HuH-7 (cell line): ENCODE measurements around the gene LRRN2.

Experiments used
- DNase-seq: peaks from one replicate; pipeline ENCODE4 v3.0.0; 2011; ENCODE audit warnings: low spot score

The LRRN2 gene

GRCh38 chr1:204600203-204600602, 85.3 kb downstream of the LRRN2 start:
- DNase-seq, result no peak

GRCh38 chr1:204599596-204599995, 85.9 kb downstream of the LRRN2 start:
- DNase-seq, result no peak

DNA sequence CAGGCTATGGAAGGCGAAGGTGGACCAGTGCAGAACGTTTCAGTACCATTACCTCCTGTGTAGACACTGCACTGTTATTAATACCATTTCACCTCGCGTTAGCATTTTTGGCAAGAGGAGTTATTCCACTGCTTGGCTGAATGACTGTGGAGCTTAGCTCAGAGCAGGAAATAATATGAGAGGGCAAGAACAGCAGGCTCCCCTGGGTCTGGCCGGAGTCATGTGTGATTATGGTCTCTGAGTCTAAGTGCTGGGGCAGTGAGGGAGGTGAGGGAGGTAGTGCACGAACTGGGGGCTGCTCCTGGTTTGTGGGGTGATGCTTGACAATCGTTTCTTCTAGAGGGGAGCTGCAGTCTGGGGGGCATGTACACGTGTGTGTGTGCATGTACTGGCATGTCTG, 86.4 kb downstream of the LRRN2 start:
- no peak for DNase-seq

DNA sequence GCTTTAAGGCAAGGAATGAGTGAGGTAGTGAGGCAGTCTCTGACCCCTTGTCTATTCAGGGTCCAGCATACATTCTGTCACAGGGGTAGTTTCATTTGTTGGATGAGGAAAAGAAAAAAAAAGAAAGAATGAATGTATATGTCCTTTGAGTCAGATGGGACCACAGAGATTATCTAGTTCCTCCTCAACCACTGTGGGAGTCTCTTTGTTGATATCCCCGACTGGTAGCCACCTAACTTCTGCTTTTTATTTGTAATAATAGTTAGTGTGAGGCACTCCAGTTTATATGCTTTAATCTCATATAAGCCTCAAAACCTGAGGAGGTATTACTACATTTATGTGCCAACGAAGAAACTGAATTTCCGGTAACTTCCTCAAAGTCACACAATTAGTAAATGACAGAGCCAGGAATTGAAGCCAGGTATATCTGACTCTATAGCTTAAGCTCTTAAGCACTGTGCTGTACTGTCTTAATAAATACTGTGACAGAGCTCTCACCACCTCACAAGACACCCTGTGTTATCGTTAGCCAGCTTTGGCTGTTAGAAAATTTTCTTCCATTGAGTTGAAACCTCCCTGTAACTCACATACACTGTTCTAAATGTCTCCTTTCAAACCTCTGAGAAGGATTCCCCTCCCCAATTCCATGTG, 87.1 kb downstream of the LRRN2 start:
- DNase-seq, result no peak

- no peak for DNase-seq
Measured at GRCh38 chr1:204592246-204592948, 93.1 kb downstream of the LRRN2 start.

GRCh38 chr1:204591473-204592090, 94.0 kb downstream of the LRRN2 start:
- no peak for DNase-seq

GRCh38 chr1:204589409-204590038, 96.0 kb downstream of the LRRN2 start:
- DNase-seq, result no peak

GRCh38 chr1:204588826-204589225, 96.7 kb downstream of the LRRN2 start:
- no peak for DNase-seq

GRCh38 chr1:204587621-204588020, 97.9 kb downstream of the LRRN2 start:
- no peak for DNase-seq

DNA sequence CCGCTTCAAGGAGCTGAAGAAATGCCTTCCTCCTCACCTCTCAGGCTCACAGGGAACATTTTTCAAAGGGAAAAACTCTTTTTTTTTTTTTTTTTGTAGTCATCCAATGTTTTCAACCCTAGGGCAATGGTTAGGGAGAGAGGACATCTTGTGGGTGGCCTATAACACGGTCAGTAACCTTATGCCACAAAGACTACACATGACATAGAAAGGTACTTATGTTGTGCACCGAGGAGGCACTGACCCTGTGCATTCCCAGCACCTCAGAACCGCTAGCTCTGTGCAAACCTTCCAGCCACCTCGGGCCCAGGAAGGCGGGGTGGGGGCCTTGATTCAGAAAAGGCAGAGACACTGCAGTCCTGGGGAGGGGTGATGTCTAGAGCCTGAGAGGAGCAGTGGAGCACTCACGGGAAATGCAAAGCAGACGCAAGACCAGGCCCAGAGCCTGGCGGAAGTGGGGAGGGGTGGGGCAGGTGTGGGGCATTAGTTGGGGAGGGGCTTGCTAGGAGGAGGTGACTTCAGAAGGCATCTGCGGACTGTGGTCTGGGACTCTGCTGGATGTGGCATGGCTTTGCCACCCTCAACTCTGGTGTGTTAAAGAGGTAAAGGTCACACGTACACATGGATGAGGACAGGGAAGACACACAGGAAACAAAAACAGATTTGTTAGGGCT, 100.7 kb downstream of the LRRN2 start:
- DNase-seq, result no peak

DNA sequence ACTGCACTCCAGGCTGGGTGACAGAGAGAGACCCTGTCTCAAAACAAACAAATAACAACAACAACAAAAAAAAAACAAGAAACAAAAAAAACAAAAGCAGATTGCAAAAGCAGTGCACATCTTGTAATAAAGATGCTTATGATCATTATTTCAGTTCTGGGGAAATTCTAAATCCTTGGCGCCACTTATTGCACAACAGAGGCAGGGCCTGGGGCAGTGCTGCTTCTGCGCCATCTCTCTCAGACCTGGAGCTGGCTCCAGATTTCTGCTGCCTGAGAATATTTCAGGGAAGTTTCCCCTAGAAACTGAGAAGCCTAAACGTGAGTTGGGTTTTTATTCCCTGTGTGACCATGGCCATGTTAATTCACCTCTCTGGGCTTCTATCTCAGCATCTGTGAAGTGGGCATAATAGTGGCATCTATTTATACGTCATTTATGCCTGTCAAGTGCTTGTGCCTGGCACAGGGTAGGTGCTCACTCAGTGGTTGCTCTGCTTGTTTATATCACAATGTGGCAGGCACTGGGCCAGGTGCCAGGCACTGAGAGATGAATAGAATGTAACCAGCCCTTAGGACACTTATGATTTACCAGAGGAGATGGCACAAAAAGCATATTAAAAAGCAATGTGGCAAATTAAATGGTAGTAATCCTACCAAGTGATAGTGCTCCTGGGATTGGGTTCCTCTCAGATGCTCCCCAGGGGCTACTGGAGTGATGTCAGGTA, 101.5 kb downstream of the LRRN2 start:
- no peak for DNase-seq

DNA sequence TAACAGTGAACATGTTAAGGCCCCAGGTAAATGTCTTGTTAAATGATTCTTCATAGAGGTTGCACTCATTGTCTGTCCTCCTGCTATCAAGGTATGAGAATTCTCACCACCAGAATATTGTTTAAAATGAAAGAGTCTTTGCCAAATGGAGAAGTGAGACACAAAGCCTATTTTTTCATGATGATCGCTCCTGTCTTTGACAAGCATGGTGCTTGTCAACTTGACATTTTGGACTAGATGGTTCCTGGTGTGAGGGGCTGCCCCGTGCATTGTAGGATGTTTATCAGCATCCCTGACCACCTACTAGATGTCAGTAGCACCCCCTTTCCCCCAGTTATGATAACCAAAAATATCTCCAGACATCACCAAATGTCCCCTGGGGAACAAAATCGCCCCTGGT, 103.8 kb downstream of the LRRN2 start:
- DNase-seq, result no peak

DNA sequence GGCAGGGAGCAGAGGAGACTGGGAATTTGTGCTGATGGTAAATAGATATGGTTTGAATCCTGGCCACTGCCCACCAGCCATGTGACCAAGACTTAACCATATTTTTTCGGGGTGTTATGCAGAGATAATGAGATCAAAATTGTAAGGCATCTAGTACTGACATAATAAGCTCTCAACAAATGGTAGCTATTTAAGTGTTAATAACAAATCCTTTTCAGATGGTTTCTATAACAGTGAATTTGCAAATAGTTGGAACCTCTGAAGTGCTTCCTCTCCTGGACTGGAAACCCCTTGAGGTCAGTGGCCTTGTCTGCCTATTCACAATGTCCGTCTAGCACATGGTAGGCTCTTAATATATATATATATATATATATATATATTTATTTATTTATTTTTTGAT, 104.7 kb downstream of the LRRN2 start:
- no peak for DNase-seq

DNA sequence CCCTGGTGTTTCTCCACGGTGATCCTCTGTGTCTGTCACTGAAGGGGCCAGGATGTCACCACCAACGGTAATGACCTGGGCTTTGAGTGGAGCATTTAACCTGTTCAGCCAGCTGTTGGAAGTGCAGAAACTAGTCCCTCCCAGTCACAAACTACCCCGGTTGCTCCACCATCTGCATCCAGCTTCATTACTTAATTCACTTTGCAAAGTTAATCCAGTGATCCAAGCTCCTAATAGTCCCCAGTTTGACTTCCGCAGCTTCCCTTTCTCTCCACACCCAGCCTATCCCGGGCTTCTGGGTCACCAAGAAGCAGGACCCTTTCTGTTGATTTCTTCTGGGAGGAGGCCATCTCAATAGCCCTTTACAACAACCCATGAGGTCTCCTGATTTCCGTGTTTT, 105.9 kb downstream of the LRRN2 start:
- no peak for DNase-seq

DNA sequence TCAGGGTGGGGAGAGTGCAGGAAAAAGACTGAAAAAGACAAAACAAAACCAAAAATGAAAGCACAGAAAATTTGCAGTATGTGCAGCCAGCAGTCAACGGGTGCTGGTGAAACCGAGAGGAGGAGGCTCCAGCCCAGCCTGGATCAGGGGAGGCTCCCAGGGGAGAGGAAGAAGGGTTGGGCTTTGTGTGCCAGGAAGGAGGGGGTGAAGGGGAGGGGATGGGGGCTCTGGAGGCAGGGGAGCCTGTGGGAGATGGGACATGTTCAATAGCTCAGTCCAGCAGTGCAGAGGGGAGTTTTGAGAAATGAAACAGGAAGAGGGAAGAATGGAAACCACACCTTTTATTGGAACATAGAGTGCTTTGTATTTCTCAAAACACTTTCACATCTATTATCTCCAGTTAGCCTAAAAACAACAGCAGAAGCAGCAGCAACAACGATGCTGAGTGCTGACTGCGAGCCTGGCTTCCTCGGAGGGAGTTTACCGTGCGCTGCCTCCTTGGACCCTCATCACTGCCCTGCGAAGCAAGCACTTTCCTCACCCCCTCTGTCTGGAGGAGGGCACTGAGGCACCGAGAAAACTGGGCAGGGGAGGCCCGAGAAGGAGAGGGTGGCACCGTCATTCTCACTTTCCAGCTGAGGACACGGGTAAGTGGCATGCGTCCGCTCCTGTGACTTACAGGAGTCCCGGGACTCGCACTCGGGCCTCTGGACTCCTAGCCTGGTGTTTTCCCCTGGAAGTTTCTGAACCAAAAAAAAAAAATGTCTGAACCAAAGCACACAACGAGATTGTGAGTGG, 106.5 kb downstream of the LRRN2 start:
- no peak for DNase-seq

GRCh38 chr1:204577794-204578478, 107.6 kb downstream of the LRRN2 start:
- DNase-seq, result no peak

- DNase-seq, result no peak
Measured at GRCh38 chr1:204576422-204576821, 109.1 kb downstream of the LRRN2 start.

DNA sequence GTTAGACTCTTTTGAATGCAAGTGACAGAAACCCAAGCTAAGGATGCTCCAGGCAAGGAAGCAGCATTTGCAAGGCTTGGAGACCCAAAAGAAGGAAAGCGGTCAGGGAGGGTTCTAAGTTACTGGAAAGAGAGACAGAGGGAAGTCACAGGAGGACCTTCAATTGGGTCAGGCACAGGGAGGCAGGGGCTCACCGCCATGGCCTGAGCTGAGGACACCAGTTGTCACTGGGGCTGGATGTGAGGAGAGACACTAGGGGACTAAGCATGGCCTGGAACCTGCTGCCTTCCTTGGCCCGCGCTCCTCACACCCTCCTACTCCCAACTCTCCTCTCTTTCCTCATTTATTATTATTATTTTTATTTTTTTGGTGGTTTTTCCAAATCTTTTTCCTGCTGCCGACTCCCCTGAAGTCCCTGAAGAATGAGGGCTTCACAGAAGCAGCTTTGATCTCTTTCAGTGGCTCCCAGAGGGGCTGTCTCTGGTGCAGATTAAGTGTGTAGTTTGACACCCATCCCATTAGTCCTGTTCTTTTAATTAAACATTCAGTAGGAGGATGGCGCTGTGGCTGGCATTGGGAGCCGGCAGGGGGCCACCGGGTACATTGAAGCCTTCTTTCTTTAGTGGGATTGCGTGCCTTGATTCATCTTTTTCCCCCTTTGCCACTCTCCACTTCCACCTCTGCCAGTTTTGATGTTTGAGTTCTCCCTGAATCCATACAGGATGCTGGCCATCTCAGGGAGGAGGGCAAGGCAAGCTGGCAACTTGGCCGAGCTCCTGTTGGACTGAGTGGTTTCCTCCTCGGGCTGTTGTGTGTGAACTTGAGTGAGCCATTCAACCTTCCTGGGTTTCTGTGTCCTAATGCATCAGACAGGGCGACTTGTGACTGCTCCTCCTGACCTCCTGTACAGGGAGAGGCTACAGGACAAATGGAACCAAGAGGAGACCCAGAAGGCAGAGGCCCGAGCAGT, 110.0 kb downstream of the LRRN2 start:
- no peak for DNase-seq

- no peak for DNase-seq
Measured at GRCh38 chr1:204574865-204575163, 110.7 kb downstream of the LRRN2 start.
